Tibial artery (tissue), 4 donors: Measurements from ENCODE around the gene TRPM3.

Experiments used
- DNase-seq, 2 donors: peaks; one replicate each; pipeline ENCODE4 v3.0.0-alpha.2; 2019
- H3K27ac ChIP-seq, 2 donors: fragments of 200-600 bp; sonication (generic) in 1 of 2; 1 replicate in 1 of 2; 2 replicates in 1 of 2; pipeline ENCODE4 v1.5.1; 2018 to 2019; ENCODE audit warnings: mild to moderate bottlenecking in 1 of 2
- H3K27me3 ChIP-seq, 2 donors: fragments of 200-600 bp; sonication (generic) in 1 of 2; one replicate each; pipeline versions ENCODE4 v1.5.1 to v1.6.0; 2016 to 2019
- H3K36me3 ChIP-seq, 3 donors: fragments of 200-600 bp; sonication (generic) in 2 of 3; one replicate each; pipeline ENCODE4 v1.5.1; 2016 to 2019; ENCODE audit warnings: mild to moderate bottlenecking in 2 of 3
- H3K4me1 ChIP-seq, 4 donors: fragments of 200-600 bp; sonication (generic) in 2 of 4; 1 replicate in 3 of 4; 2 replicates in 1 of 4; pipeline ENCODE4 v1.5.1; 2016 to 2019
- H3K4me3 ChIP-seq, 2 donors: fragments of 200-600 bp; sonication (generic) in 1 of 2; 1 replicate in 1 of 2; 2 replicates in 1 of 2; pipeline ENCODE4 v1.5.1; 2018 to 2019; ENCODE audit warnings: mild to moderate bottlenecking in 2 of 2
- H3K9me3 ChIP-seq, 3 donors: fragments of 200-600 bp; sonication (generic) in 1 of 3; one replicate each; pipeline ENCODE4 v1.5.1; 2016 to 2019
- intact Hi-C: fragments of 100-400 bp; cut with DNase I; formaldehyde crosslinking; loops from one replicate; pipeline ENCODE4 v1.15.0; 2023; ENCODE audit warnings: low total_unique reads
- TF ChIP-seq, protein P1 (sequence below), 2 experiments: fragments of 200-600 bp in 1 of 2; fragments of 450-650 bp in 1 of 2; IDR thresholded peaks; one replicate each; pipeline ENCODE4 v1.5.1; 2017 to 2019; ENCODE audit warnings: antibody characterized with exemption in 2 of 2, mild to moderate bottlenecking in 1 of 2, moderate library complexity in 1 of 2

The TRPM3 gene

DNA sequence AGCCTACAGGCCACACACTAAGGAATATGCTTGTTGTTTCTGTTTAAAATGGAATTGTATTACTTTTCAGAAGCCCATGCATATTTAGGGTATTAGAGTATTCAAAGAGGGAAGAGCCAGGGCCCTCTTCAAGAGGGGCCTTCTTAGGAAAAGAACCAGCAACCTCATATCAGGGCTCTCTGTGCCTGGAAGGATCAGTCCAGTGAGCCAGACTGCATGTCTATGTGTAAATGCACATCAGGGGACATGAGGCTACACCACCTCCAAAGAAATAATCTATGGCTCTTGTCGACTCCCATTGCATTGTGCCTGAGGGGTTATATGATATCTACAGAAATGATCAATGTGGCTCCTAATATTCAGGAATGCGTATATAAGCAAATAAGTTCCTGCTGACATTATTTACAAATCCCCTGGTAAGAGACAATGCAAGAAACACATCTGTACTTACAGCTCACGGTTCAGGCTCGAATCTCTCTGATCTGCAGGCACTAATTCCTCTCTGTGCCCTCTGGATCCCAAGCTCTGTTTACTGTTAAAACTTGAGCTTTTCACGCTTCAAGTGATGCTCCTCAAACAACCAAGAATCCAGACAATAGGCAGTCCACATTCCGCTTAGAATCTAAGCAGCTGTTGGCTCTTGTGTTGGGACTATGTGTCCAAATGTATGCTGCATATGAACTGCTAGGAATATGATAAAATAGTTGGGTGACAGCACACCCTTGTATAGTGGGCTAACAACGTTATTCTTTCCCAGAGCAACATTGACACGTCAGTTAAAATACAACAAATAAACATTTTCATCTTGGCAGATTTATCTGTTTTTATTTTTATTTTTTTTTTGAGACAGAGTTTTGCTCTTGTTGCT lies 556.7 kb downstream of the TRPM3 start:
- TF ChIP-seq, protein P1, sequence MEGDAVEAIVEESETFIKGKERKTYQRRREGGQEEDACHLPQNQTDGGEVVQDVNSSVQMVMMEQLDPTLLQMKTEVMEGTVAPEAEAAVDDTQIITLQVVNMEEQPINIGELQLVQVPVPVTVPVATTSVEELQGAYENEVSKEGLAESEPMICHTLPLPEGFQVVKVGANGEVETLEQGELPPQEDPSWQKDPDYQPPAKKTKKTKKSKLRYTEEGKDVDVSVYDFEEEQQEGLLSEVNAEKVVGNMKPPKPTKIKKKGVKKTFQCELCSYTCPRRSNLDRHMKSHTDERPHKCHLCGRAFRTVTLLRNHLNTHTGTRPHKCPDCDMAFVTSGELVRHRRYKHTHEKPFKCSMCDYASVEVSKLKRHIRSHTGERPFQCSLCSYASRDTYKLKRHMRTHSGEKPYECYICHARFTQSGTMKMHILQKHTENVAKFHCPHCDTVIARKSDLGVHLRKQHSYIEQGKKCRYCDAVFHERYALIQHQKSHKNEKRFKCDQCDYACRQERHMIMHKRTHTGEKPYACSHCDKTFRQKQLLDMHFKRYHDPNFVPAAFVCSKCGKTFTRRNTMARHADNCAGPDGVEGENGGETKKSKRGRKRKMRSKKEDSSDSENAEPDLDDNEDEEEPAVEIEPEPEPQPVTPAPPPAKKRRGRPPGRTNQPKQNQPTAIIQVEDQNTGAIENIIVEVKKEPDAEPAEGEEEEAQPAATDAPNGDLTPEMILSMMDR (IDR thresholded peaks at IDR 0.05), result no peak
- Histone ChIP-seq H3K27ac (no peak overlapping the region), H3K36me3 (no peaks in the 10 kb centered on the region), H3K9me3 (no peaks in the 10 kb centered on the region), H3K4me3 (no peak overlapping the region), H3K27me3 (no peaks in the 10 kb centered on the region), H3K4me1 (peaks cover 0 to 14% (median 0%) of the 10 kb centered on the region in 4 donors)
- DNase-seq, result no peak
- intact Hi-C loops, result no loop called here

DNA sequence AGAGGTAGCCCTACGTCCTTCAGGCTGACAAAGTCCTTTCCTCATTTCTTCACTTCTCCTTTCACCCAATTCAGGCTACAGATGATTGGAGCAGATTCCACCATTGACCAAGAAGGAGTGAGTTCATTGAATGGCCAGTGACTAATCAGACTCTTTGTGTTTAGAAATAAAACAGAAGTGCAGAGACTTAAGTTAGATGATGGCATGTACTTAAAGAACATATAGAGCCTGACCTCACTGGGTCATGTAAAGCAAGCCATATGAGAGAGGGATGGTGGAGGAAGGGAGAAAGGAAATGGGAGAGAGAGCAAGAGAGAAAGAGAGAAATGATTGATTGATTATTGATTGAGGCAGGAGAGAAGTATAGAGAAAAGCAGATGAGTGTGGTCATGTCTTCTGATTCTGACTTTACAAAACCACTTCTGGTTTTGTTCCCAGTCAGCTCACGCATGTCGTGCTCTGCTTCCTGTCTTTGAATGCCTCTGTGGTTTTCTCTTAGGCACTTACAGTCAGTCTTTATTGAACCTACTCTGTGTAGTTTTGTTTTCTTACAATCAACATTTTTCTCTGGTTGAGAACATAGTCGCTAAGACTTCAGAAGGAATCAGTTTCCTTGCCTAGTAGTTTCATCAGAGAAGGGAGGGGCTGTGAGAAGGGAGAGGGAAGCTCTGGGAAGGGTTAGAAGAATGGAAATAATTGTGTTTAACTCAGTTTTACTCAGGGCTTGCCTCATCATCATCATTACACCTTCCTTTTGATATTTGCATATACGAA lies 557.8 kb downstream of the TRPM3 start:
- TF ChIP-seq, protein P1 (IDR thresholded peaks at IDR 0.05), result no peak
- Histone ChIP-seq H3K27ac (no peak overlapping the region), H3K9me3 (no peaks in the 10 kb centered on the region), H3K27me3 (no peaks in the 10 kb centered on the region), H3K4me3 (no peak overlapping the region), H3K4me1 (peaks cover 0 to 14% (median 0%) of the 10 kb centered on the region in 4 donors), H3K36me3 (no peaks in the 10 kb centered on the region)
- intact Hi-C loops, result no loop called here
- DNase-seq, result no peak

DNA sequence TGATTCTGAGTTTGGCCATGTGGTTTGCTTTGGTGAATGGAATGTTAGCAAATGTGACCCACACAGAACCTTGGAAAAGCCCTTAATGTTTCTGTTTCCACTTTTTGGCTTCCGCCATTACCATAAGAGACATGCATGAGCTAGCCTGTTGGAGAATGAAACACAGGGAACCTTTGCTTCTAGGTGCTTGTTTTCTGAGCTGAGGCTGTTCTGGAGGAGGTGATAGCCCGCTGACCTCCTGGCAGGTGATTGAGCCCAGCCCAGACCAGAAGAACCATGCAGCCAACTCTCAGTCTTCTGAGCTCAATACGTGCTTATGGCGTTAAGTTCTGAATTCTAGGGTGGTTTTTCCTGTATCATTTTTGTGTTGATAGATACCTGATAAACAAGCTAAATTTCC lies 558.4 kb downstream of the TRPM3 start:
- intact Hi-C loops, result no loop called here
- Histone ChIP-seq H3K27ac (no peak overlapping the region), H3K27me3 (no peaks in the 10 kb centered on the region), H3K4me3 (no peak overlapping the region), H3K36me3 (no peaks in the 10 kb centered on the region), H3K9me3 (no peaks in the 10 kb centered on the region), H3K4me1 (peaks cover 0 to 14% (median 0%) of the 10 kb centered on the region in 4 donors)
- TF ChIP-seq, protein P1 (IDR thresholded peaks at IDR 0.05), result no peak
- DNase-seq, result no peak

DNA sequence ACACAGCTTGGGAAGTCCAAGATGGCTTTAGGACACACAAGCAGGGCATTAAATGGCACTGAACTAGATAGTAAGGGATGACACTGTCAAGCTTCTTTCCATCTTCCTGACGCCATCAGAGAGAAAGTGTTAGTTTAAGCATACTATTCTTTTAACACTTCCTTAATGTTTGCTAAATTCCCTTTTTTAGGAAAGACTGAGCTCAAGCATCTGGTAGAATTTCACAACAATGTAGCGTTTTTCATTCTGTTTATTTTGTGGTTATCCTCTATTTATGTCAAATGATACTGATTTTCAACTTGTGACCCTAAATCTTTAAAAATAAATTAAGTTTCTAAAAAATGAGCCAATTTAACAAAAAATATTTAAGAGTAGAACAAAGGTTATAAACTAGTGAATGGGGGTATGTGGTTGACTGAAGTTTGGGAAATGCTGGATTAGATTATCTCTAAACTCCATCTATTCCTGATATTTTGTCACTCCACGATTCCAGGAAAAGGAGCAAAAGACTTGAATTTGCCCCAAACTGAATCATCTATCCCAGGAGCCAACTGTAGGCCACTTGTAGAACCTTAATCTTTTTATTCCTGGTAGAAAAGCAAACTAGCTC lies 559.5 kb downstream of the TRPM3 start:
- H3K4me3 ChIP-seq, result no peak overlapping the region
- no peaks in the 10 kb centered on the region for H3K27me3 ChIP-seq
- no peak for DNase-seq
- no peaks in the 10 kb centered on the region for H3K9me3 ChIP-seq
- no peak overlapping the region for H3K27ac ChIP-seq
- no peaks in the 10 kb centered on the region for H3K36me3 ChIP-seq
- peaks cover 0 to 5% (median 0%) of the 10 kb centered on the region in 4 donors for H3K4me1 ChIP-seq
- intact Hi-C loops, result no loop called here
- TF ChIP-seq, protein P1 (IDR thresholded peaks at IDR 0.05), result no peak

DNA sequence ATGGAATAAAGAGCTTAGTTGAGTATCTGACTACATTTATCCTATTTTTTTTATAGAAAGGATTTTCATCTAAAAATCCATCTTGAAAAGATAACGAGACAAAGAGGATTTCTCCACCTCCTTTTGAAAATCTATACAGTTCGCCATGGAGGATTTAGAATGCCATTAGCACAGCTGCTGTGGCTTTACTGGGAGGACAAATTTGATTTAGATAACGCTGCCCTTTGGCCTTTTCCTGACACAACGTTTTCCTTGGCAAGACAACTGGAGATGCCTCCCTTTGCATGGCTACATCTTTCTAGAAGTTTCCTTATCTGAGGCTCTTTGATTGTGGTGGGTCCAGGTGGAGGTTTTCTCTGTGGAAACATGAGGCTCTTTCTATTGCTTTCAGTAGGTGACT lies 560.3 kb downstream of the TRPM3 start:
- Histone ChIP-seq H3K4me1 (no peaks in the 10 kb centered on the region), H3K9me3 (no peaks in the 10 kb centered on the region), H3K27ac (no peak overlapping the region), H3K4me3 (no peak overlapping the region), H3K36me3 (no peaks in the 10 kb centered on the region), H3K27me3 (no peaks in the 10 kb centered on the region)
- no peak for DNase-seq
- intact Hi-C loops, result no loop called here
- TF ChIP-seq, protein P1 (IDR thresholded peaks at IDR 0.05), result no peak
